T-helper 17 cell (primary cell): ENCODE data around the gene TRIM67. TPM values are rescaled to one million over a fixed set of nuclear protein-coding genes. Genes with fewer than 3 reads are reported as not detected.

Experiments used
- ATAC-seq: fragments of 150-1000 bp; cut with Tn5 transposase; 2 replicates; pipeline ENCODE4 v1.10.0; 2021; ENCODE audit warnings: mild to moderate bottlenecking, moderate library complexity
- DNase-seq, 3 donors: peaks; one replicate each; pipeline versions ENCODE4 v3.0.0 to v3.0.0-alpha.2; 2020 to 2021
- H3K9me3 ChIP-seq: one replicate; pipeline ENCODE4 v1.7.0; 2013; ENCODE audit warnings: low read length, mild to moderate bottlenecking; ENCODE audit not compliant: control insufficient read depth, poor library complexity, severe bottlenecking
- H3K27ac Mint-ChIP-seq: one replicate; pipeline ENCODE4 v1.8.0; 2022; ENCODE audit warnings: mild to moderate bottlenecking, moderate library complexity, mixed read lengths
- H3K27me3 Mint-ChIP-seq: one replicate; pipeline ENCODE4 v1.8.0; 2022; ENCODE audit warnings: mixed read lengths
- H3K36me3 Mint-ChIP-seq: one replicate; pipeline ENCODE4 v1.8.0; 2022; ENCODE audit warnings: low read depth, mixed read lengths
- H3K4me1 Mint-ChIP-seq: one replicate; pipeline ENCODE4 v1.8.0; 2022; ENCODE audit warnings: mild to moderate bottlenecking, mixed read lengths
- H3K4me3 Mint-ChIP-seq: one replicate; pipeline ENCODE4 v1.8.0; 2022; ENCODE audit warnings: mild to moderate bottlenecking, moderate library complexity, mixed read lengths
- total RNA-seq, 4 donors: library from RNA in 2 of 4; stranded (reverse) in 2 of 4; gene quantifications; one replicate each; pipeline ENCODE4 v1.2.3 and lab custom pipeline; 2022 to 2026

TRIM67 gene
- total RNA-seq, 2 donors from 2014 or later: not detected

- ATAC-seq: peak; percentile 53
- DNase-seq: peak in 1 of 3 donors; percentile 16
- peaks cover 2% of the 10 kb centered on the region for H3K4me1 Mint-ChIP-seq
- peaks cover 72% of the 10 kb centered on the region for H3K27me3 Mint-ChIP-seq
- H3K36me3 Mint-ChIP-seq: peaks cover 2% of the 10 kb centered on the region
- no peaks in the 10 kb centered on the region for H3K9me3 ChIP-seq
- no peak overlapping the region for H3K27ac Mint-ChIP-seq
- no peak overlapping the region for H3K4me3 Mint-ChIP-seq
These were observed 575 bp downstream of the TRIM67 start for GRCh38 chr1:231162297-231162969.

GRCh38 chr1:231162970-231163829, 1.3 kb downstream of the TRIM67 start:
- Mint-ChIP-seq H3K36me3 (peaks cover 2% of the 10 kb centered on the region), H3K4me3 (no peak overlapping the region), H3K27me3 (peaks cover 72% of the 10 kb centered on the region), H3K4me1 (peaks cover 2% of the 10 kb centered on the region), H3K27ac (no peak overlapping the region)
- no peak for ATAC-seq
- H3K9me3 ChIP-seq: no peaks in the 10 kb centered on the region
- no peak for DNase-seq

GRCh38 chr1:231163830-231164427, 2.1 kb downstream of the TRIM67 start:
- Mint-ChIP-seq H3K27me3 (peaks cover 66% of the 10 kb centered on the region), H3K36me3 (peaks cover 2% of the 10 kb centered on the region), H3K4me3 (peak overlapping the region; percentile 74), H3K27ac (no peak overlapping the region), H3K4me1 (peaks cover 2% of the 10 kb centered on the region)
- ATAC-seq: no peak
- no peaks in the 10 kb centered on the region for H3K9me3 ChIP-seq
- no peak for DNase-seq

- Mint-ChIP-seq H3K36me3 (no peaks in the 10 kb centered on the region), H3K27me3 (peaks cover 51% of the 10 kb centered on the region), H3K27ac (no peak overlapping the region), H3K4me3 (no peak overlapping the region), H3K4me1 (peaks cover 2% of the 10 kb centered on the region)
- no peak for DNase-seq
- ATAC-seq: no peak
- no peaks in the 10 kb centered on the region for H3K9me3 ChIP-seq
These were observed 3.5 kb downstream of the TRIM67 start for GRCh38 chr1:231165371-231165770.

- Mint-ChIP-seq H3K36me3 (no peaks in the 10 kb centered on the region), H3K4me1 (no peaks in the 10 kb centered on the region), H3K27me3 (peaks cover 49% of the 10 kb centered on the region)
These were observed 4.5 kb downstream of the TRIM67 start for GRCh38 chr1:231166398-231166797.

GRCh38 chr1:231170875-231171274, 9.0 kb downstream of the TRIM67 start:
- peaks cover 2% of the 10 kb centered on the region for H3K36me3 Mint-ChIP-seq
- no peaks in the 10 kb centered on the region for H3K9me3 ChIP-seq
- no peak overlapping the region for H3K27ac Mint-ChIP-seq
- peaks cover 63% of the 10 kb centered on the region for H3K27me3 Mint-ChIP-seq
- no peaks in the 10 kb centered on the region for H3K4me1 Mint-ChIP-seq
- H3K4me3 Mint-ChIP-seq: no peak overlapping the region
- ATAC-seq: no peak
- DNase-seq: no peak

More at GRCh38 chr1:231166398-231166797, 4.5 kb downstream of the TRIM67 start:
- no peak overlapping the region for H3K4me3 Mint-ChIP-seq
- ATAC-seq (no peak), DNase-seq (no peak)
- H3K9me3 ChIP-seq: no peaks in the 10 kb centered on the region
- H3K27ac Mint-ChIP-seq: no peak overlapping the region

GRCh38 chr1:231171623-231172197, 9.9 kb downstream of the TRIM67 start:
- Mint-ChIP-seq H3K27ac (no peak overlapping the region), H3K4me1 (no peaks in the 10 kb centered on the region), H3K36me3 (peaks cover 2% of the 10 kb centered on the region), H3K4me3 (no peak overlapping the region), H3K27me3 (peaks cover 63% of the 10 kb centered on the region)
- H3K9me3 ChIP-seq: no peaks in the 10 kb centered on the region
- no peak for ATAC-seq
- no peak for DNase-seq

GRCh38 chr1:231172411-231172810, 10.6 kb downstream of the TRIM67 start:
- Mint-ChIP-seq H3K36me3 (peaks cover 2% of the 10 kb centered on the region), H3K4me3 (no peak overlapping the region), H3K4me1 (no peaks in the 10 kb centered on the region), H3K27me3 (peaks cover 67% of the 10 kb centered on the region), H3K27ac (no peak overlapping the region)
- ATAC-seq (no peak), DNase-seq (no peak)
- H3K9me3 ChIP-seq: no peaks in the 10 kb centered on the region

GRCh38 chr1:231176421-231176820, 14.6 kb downstream of the TRIM67 start:
- H3K4me1 Mint-ChIP-seq: no peaks in the 10 kb centered on the region
- peaks cover 86% of the 10 kb centered on the region for H3K27me3 Mint-ChIP-seq
- H3K27ac Mint-ChIP-seq: no peak overlapping the region

GRCh38 chr1:231177226-231177625, 15.4 kb downstream of the TRIM67 start:
- no peaks in the 10 kb centered on the region for H3K9me3 ChIP-seq
- H3K4me3 Mint-ChIP-seq: no peak overlapping the region

More at GRCh38 chr1:231176421-231176820, 14.6 kb downstream of the TRIM67 start:
- no peak for ATAC-seq
- H3K9me3 ChIP-seq: no peaks in the 10 kb centered on the region
- Mint-ChIP-seq H3K36me3 (peaks cover 2% of the 10 kb centered on the region), H3K4me3 (no peak overlapping the region)
- no peak for DNase-seq

GRCh38 chr1:231177936-231178335, 16.1 kb downstream of the TRIM67 start:
- ATAC-seq: no peak

More at GRCh38 chr1:231177226-231177625, 15.4 kb downstream of the TRIM67 start:
- Mint-ChIP-seq H3K4me1 (no peaks in the 10 kb centered on the region), H3K27me3 (peaks cover 86% of the 10 kb centered on the region), H3K27ac (no peak overlapping the region), H3K36me3 (peaks cover 2% of the 10 kb centered on the region)
- DNase-seq: no peak
- ATAC-seq: no peak

GRCh38 chr1:231178970-231179369, 17.1 kb downstream of the TRIM67 start:
- H3K27ac Mint-ChIP-seq: no peak overlapping the region
- H3K9me3 ChIP-seq: no peaks in the 10 kb centered on the region
- H3K4me1 Mint-ChIP-seq: no peaks in the 10 kb centered on the region
- peaks cover 2% of the 10 kb centered on the region for H3K36me3 Mint-ChIP-seq
- DNase-seq: no peak
- no peak for ATAC-seq
- peaks cover 81% of the 10 kb centered on the region for H3K27me3 Mint-ChIP-seq
- H3K4me3 Mint-ChIP-seq: no peak overlapping the region

More at GRCh38 chr1:231177936-231178335, 16.1 kb downstream of the TRIM67 start:
- no peak overlapping the region for H3K27ac Mint-ChIP-seq
- peaks cover 2% of the 10 kb centered on the region for H3K36me3 Mint-ChIP-seq
- no peak overlapping the region for H3K4me3 Mint-ChIP-seq
- DNase-seq: no peak
- H3K27me3 Mint-ChIP-seq: peaks cover 86% of the 10 kb centered on the region
- no peaks in the 10 kb centered on the region for H3K4me1 Mint-ChIP-seq
- no peaks in the 10 kb centered on the region for H3K9me3 ChIP-seq

- no peaks in the 10 kb centered on the region for H3K4me1 Mint-ChIP-seq
- H3K27ac Mint-ChIP-seq: no peak overlapping the region
- peaks cover 82% of the 10 kb centered on the region for H3K27me3 Mint-ChIP-seq
- H3K9me3 ChIP-seq: no peaks in the 10 kb centered on the region
- DNase-seq (no peak), ATAC-seq (no peak)
- H3K36me3 Mint-ChIP-seq: no peaks in the 10 kb centered on the region
- no peak overlapping the region for H3K4me3 Mint-ChIP-seq
These were observed 18.2 kb downstream of the TRIM67 start for GRCh38 chr1:231180034-231180433.
